Measurements from ENCODE around the gene AK8. TPM values are rescaled to one million over a fixed set of nuclear protein-coding genes. Genes with fewer than 3 reads are reported as not detected.

AK8 gene
- total RNA-seq, 1 donor from 2014 or later = 0.93 TPM

GRCh38 chr9:132864277-132864676, 13.8 kb downstream of the AK8 start:
- ChIA-PET CTCF (no interaction called here), POLR2A (interaction anchor here (0.6 kb wide), 1 partner anchor 746 kb away, joined by 6 read pairs; no protein-coding TSS in a partner anchor)
- Mint-ChIP-seq H3K27me3 (no peaks in the 10 kb centered on the region), H3K4me3 (no peak overlapping the region), H3K4me1 (no peaks in the 10 kb centered on the region), H3K36me3 (ENCODE audit: low read depth) (no peaks in the 10 kb centered on the region), H3K9me3 (no peaks in the 10 kb centered on the region), H3K27ac (no peak overlapping the region)
- no peak for ATAC-seq (ENCODE audit: low read depth)
- TF ChIP-seq, protein P1, sequence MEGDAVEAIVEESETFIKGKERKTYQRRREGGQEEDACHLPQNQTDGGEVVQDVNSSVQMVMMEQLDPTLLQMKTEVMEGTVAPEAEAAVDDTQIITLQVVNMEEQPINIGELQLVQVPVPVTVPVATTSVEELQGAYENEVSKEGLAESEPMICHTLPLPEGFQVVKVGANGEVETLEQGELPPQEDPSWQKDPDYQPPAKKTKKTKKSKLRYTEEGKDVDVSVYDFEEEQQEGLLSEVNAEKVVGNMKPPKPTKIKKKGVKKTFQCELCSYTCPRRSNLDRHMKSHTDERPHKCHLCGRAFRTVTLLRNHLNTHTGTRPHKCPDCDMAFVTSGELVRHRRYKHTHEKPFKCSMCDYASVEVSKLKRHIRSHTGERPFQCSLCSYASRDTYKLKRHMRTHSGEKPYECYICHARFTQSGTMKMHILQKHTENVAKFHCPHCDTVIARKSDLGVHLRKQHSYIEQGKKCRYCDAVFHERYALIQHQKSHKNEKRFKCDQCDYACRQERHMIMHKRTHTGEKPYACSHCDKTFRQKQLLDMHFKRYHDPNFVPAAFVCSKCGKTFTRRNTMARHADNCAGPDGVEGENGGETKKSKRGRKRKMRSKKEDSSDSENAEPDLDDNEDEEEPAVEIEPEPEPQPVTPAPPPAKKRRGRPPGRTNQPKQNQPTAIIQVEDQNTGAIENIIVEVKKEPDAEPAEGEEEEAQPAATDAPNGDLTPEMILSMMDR (IDR thresholded peaks at IDR 0.05) = no peak
- DNase-seq = no peak
- intact Hi-C loops (cut with micrococcal nuclease) = no loop called here

DNA sequence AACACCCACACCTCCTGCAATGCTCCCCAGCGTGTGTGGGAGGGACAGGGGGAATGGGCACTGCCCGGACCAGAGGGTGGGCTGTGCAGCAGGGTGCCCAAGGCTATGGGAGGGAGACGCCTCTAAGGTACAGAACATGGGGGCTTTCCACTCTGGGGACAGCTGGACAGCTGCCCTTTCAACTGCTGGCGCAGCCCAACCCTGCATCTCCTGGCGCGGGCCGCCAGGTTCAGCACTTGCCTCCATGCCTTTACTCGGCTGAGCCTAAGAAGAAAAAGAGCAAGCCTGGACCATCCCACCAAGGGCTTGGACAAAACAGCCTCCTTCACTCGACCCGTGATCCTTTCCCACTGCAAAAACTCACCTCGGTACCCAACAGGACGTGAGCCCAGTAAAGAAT, 15.0 kb downstream of the AK8 start:
- ChIA-PET POLR2A (no interaction called here), CTCF (no interaction called here)
- H3K4me1 Mint-ChIP-seq = no peaks in the 10 kb centered on the region
- H3K27ac Mint-ChIP-seq = no peak overlapping the region
- DNase-seq (no peak), ATAC-seq (ENCODE audit: low read depth) (no peak)
- no peaks in the 10 kb centered on the region for H3K27me3 Mint-ChIP-seq
- no peaks in the 10 kb centered on the region for H3K9me3 Mint-ChIP-seq
- no peak overlapping the region for H3K4me3 Mint-ChIP-seq
- no peaks in the 10 kb centered on the region for H3K36me3 Mint-ChIP-seq (ENCODE audit: low read depth)
- TF ChIP-seq, protein P1 (IDR thresholded peaks at IDR 0.05) = no peak
- intact Hi-C loops (cut with micrococcal nuclease) = no loop called here

DNA sequence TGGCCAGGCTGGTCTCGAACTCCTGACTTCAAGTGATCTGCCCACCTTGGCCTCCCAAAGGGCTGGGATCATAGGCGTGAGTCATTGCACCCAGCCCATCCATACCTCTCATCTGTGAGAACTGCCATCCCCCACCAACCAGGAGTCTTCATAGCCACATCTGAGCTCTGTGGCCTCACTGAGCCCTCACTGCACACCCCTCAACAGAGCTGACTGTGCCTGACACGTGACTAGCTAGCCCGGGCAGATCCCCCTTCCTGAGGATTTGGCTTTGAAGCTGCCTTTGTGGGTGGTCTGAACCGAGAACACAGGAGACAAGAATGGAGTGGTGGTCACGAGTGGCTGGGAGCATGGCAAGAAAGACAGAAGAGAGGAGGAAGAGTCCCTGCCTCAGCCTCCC, 15.6 kb downstream of the AK8 start:
- DNase-seq = no peak
- Mint-ChIP-seq H3K27me3 (no peaks in the 10 kb centered on the region), H3K36me3 (ENCODE audit: low read depth) (no peaks in the 10 kb centered on the region), H3K9me3 (no peaks in the 10 kb centered on the region), H3K27ac (no peak overlapping the region), H3K4me3 (no peak overlapping the region), H3K4me1 (no peaks in the 10 kb centered on the region)
- ChIA-PET POLR2A (no interaction called here), CTCF (no interaction called here)
- ATAC-seq (ENCODE audit: low read depth) = no peak
- TF ChIP-seq, protein P1 (IDR thresholded peaks at IDR 0.05) = no peak
- intact Hi-C loops (cut with micrococcal nuclease) = no loop called here

DNA sequence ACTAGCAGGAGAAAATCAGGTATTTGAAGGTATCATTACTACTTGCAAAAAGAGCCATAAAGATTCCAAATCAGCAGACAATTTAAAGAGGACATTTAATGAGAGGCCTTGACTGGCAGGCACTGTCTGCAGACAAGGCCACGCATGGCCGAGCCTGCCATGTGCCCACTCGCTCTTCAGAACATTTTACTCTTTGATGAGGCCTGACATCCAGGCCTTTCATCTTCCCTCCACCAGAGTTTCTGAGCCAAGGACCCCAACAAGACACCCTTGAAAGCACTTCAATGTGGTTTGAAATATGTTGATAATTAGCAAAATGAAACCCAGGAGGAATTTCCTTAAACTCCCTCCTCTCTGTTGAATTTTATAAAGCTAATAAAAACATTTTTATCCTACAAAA, 16.4 kb downstream of the AK8 start:
- Mint-ChIP-seq H3K4me1 (no peaks in the 10 kb centered on the region), H3K27ac (no peak overlapping the region), H3K27me3 (no peaks in the 10 kb centered on the region), H3K9me3 (no peaks in the 10 kb centered on the region), H3K4me3 (no peak overlapping the region), H3K36me3 (ENCODE audit: low read depth) (no peaks in the 10 kb centered on the region)
- DNase-seq = no peak
- ATAC-seq (ENCODE audit: low read depth) = no peak
- intact Hi-C loops (cut with micrococcal nuclease) = no loop called here
- TF ChIP-seq, protein P1 (IDR thresholded peaks at IDR 0.05) = no peak
- POLR2A ChIA-PET = no interaction called here
- CTCF ChIA-PET = no interaction called here

DNA sequence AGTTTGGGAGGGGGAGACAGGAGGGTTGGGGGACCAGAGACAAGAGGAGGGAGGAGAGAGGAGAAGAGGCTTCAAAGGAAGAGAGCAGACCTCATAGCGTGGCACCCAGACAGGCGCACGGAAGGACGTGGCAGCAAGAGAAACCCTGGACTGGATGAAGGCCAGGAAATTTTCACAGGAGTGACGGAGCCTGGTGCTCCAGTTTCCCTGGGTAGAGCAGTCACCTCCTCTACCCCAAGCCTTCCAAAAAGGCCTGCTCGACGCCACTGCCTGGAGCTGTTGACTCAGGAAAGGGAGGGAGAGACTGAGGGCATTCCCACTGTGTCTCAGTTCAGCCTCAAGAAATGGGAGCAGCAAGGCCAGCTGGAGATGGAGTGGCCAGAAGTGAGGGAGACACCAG, 19.3 kb downstream of the AK8 start:
- ChIA-PET POLR2A (no interaction called here), CTCF (interaction anchor here (1.1 kb wide), 1 partner anchor 9 kb away, joined by 5 read pairs; no protein-coding TSS in a partner anchor)
- Mint-ChIP-seq H3K4me3 (no peak overlapping the region), H3K4me1 (peaks cover 18% of the 10 kb centered on the region), H3K36me3 (ENCODE audit: low read depth) (no peaks in the 10 kb centered on the region), H3K27ac (no peak overlapping the region), H3K9me3 (no peaks in the 10 kb centered on the region), H3K27me3 (no peaks in the 10 kb centered on the region)
- TF ChIP-seq, protein P1 (IDR thresholded peaks at IDR 0.05) = no peak
- DNase-seq = no peak
- intact Hi-C loops (cut with micrococcal nuclease) = no loop called here
- ATAC-seq (ENCODE audit: low read depth) = no peak

Data from activated B cell treated with CpG ODN at 0.5 μM for 24 hours (primary cell).